Measurements from ENCODE around the gene IQSEC3. TPM values are rescaled to one million over a fixed set of nuclear protein-coding genes. Genes with fewer than 3 reads are reported as not detected.
"Not testable (repeated sequence)": the region's sequence is repeated elsewhere in the genome, so short reads cannot be mapped to it uniquely, and the experiment has no call there.

Gene IQSEC3
- polyA plus RNA-seq, 4 donors = under 0.01 to 1.5 (median 1.4) TPM; not detected in 1

GRCh38 chr12:47699-48226 lies 18.8 kb upstream of the IQSEC3 start:
- not testable (repeated sequence) for H3K27me3 ChIP-seq (ENCODE audit: control insufficient read depth in 3 of 3, insufficient read depth in 3 of 3, low read length in 3 of 3); H3K4me1 ChIP-seq (ENCODE audit: control insufficient read depth in 3 of 3, insufficient read depth in 2 of 3, low read depth in 1 of 3, low read length in 2 of 3); H3K4me3 ChIP-seq (ENCODE audit: low read depth in 1 of 3, low read length in 3 of 3); FAIRE-seq; DNase-seq; H3K9me3 ChIP-seq (ENCODE audit: control insufficient read depth in 2 of 2, insufficient read depth in 1 of 2, low read depth in 1 of 2, low read length in 1 of 2); H3K36me3 ChIP-seq (ENCODE audit: control insufficient read depth in 3 of 3, insufficient read depth in 2 of 3, low read depth in 1 of 3, low read length in 3 of 3); H3K27ac ChIP-seq (ENCODE audit: low read depth in 1 of 3, low read length in 2 of 3)
- WGBS, 3 donors = 64 to 74% (median 72%) methylated on average over 3 of the region's 3 CpGs

- FAIRE-seq; H3K27me3 ChIP-seq (ENCODE audit: control insufficient read depth in 3 of 3, insufficient read depth in 3 of 3, low read length in 3 of 3); H3K9me3 ChIP-seq (ENCODE audit: control insufficient read depth in 2 of 2, insufficient read depth in 1 of 2, low read depth in 1 of 2, low read length in 1 of 2); DNase-seq; H3K4me1 ChIP-seq (ENCODE audit: control insufficient read depth in 3 of 3, insufficient read depth in 2 of 3, low read depth in 1 of 3, low read length in 2 of 3); H3K27ac ChIP-seq (ENCODE audit: low read depth in 1 of 3, low read length in 2 of 3); H3K36me3 ChIP-seq (ENCODE audit: control insufficient read depth in 3 of 3, insufficient read depth in 2 of 3, low read depth in 1 of 3, low read length in 3 of 3); H3K4me3 ChIP-seq (ENCODE audit: low read depth in 1 of 3, low read length in 3 of 3): not testable (repeated sequence)
- 69 to 79% (median 71%) methylated on average over 5 of the region's 5 CpGs for WGBS, 3 donors
These were observed 17.4 kb upstream of the IQSEC3 start for GRCh38 chr12:49149-49548.

- not testable (repeated sequence) for DNase-seq; H3K4me1 ChIP-seq (ENCODE audit: control insufficient read depth in 3 of 3, insufficient read depth in 2 of 3, low read depth in 1 of 3, low read length in 2 of 3); H3K27ac ChIP-seq (ENCODE audit: low read depth in 1 of 3, low read length in 2 of 3); H3K36me3 ChIP-seq (ENCODE audit: control insufficient read depth in 3 of 3, insufficient read depth in 2 of 3, low read depth in 1 of 3, low read length in 3 of 3); H3K9me3 ChIP-seq (ENCODE audit: control insufficient read depth in 2 of 2, insufficient read depth in 1 of 2, low read depth in 1 of 2, low read length in 1 of 2); H3K4me3 ChIP-seq (ENCODE audit: low read depth in 1 of 3, low read length in 3 of 3); FAIRE-seq
- peaks cover 0 to 13% (median 10%) of the 10 kb centered on the region in 3 donors for H3K27me3 ChIP-seq (ENCODE audit: control insufficient read depth in 3 of 3, insufficient read depth in 3 of 3, low read length in 3 of 3)
- 64 to 68% (median 67%) methylated on average over 5 of the region's 5 CpGs for WGBS, 3 donors
These were observed 15.5 kb upstream of the IQSEC3 start for GRCh38 chr12:51087-51486.

DNA sequence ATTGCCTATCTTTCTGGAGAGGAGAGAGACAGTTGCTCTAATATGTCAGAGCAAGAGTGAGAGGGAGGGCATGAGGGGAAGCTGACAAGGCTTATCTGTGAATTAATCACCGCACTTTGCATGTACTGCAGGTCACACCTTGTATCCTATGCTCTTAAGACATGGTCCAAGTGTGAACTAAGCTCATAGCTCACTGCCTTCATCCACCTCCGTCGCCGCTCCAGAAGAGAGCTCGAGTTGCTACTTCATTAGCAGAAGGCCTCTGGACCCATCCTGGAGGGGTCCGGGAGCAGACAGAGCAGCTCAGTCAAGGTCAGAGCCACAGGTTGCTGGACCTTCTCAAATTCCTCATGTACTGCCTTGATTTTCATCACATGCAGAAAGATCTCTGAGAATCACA lies 14.6 kb upstream of the IQSEC3 start:
- H3K36me3 ChIP-seq (ENCODE audit: control insufficient read depth in 3 of 3, insufficient read depth in 2 of 3, low read depth in 1 of 3, low read length in 3 of 3); FAIRE-seq; H3K9me3 ChIP-seq (ENCODE audit: control insufficient read depth in 2 of 2, insufficient read depth in 1 of 2, low read depth in 1 of 2, low read length in 1 of 2); H3K4me3 ChIP-seq (ENCODE audit: low read depth in 1 of 3, low read length in 3 of 3); H3K4me1 ChIP-seq (ENCODE audit: control insufficient read depth in 3 of 3, insufficient read depth in 2 of 3, low read depth in 1 of 3, low read length in 2 of 3); DNase-seq; H3K27ac ChIP-seq (ENCODE audit: low read depth in 1 of 3, low read length in 2 of 3): not testable (repeated sequence)
- WGBS, 3 donors = 69 to 72% (median 71%) methylated on average over 6 of the region's 6 CpGs
- H3K27me3 ChIP-seq (ENCODE audit: control insufficient read depth in 3 of 3, insufficient read depth in 3 of 3, low read length in 3 of 3) = peaks cover 0 to 14% (median 13%) of the 10 kb centered on the region in 3 donors

DNA sequence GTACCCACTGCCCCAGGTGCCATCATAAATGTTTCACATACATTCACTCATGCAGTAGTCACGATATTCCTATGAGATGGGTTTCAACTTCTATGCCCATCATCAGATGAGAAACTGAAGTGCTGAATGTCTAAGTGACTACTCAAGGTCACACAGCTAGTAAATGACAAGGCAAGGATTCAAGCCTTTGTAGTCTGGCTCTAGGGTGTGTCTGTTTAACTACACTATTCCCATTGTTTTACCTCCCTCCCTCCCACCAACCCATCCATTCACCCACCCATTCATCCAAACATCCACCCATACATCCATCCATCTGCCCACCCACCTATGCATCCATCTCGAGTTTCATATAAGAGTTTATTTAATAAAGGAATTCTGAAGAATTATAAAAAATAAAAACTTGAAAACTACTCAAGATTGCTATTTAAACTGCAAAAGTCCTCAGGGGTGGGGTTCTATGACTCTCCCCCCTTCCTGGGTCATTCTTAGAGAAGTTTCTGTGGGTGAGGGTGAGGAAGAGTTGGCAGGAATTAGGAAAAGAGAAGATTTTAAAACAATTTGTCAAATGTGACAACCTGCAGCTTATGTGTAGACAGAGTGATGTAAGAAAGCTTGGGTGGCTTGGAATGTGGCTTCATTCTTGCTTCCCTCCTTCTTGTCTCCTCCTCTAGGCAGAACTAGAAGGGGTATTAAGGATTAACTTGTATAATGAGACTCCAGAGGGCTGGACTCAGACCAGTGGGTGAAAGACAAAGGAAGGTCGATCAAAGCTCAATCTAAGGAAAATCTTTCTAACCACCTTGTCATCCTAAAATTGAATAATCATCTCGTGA lies 13.4 kb upstream of the IQSEC3 start:
- DNase-seq; FAIRE-seq; H3K36me3 ChIP-seq (ENCODE audit: control insufficient read depth in 3 of 3, insufficient read depth in 2 of 3, low read depth in 1 of 3, low read length in 3 of 3); H3K4me1 ChIP-seq (ENCODE audit: control insufficient read depth in 3 of 3, insufficient read depth in 2 of 3, low read depth in 1 of 3, low read length in 2 of 3); H3K27ac ChIP-seq (ENCODE audit: low read depth in 1 of 3, low read length in 2 of 3); H3K4me3 ChIP-seq (ENCODE audit: low read depth in 1 of 3, low read length in 3 of 3); H3K9me3 ChIP-seq (ENCODE audit: control insufficient read depth in 2 of 2, insufficient read depth in 1 of 2, low read depth in 1 of 2, low read length in 1 of 2): not testable (repeated sequence)
- peaks cover 0 to 18% (median 13%) of the 10 kb centered on the region in 3 donors for H3K27me3 ChIP-seq (ENCODE audit: control insufficient read depth in 3 of 3, insufficient read depth in 3 of 3, low read length in 3 of 3)
- 51 to 60% (median 57%) methylated on average over 3 to 4 of the region's 4 CpGs for WGBS, 3 donors

DNA sequence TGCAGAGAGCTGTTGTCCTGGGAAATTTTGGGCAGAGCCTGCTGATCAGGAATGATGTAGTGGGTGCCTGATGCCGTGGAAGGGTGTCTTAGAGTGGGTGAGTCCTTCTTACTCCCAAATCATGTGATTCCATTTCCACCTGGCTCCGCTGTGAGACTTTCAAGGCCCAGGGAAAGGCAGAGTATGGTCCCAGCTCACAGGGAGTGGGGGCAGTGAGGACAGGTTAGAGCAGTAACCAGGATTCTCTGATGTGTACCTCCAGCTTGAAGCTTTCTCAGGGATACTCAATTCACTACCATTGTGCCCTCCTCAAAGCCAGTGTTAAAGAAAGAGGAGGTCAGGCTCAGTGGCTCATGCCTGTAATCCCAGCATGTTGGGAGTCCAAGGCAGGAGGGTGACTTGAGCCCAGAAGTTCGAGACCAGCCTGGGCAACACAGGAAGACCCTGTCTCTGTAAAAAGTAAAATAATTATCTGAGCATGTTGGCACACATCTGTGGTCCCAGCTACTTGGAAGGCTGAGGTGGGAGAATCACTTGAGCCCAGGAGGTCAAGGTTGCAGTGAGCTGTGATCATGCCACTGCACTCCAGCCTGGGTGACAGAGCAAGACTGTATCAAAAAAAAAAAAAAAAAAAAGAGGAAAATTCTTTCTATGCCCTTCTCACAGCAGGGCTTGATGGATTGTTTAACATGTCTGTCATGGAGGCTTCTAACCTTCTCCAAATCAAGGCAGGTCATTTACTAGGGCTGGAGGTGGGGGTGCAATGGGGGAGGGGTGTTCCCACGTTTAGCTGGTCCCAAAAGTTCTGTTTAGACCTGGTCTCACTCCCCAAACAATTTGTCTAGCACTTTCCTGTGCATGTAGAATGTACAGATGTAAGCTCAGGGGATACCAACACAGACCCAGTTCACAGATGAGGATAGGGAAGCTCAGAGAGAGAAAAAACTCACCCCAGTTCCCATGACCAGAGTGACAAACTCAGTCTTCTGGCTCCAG lies 12.5 kb upstream of the IQSEC3 start:
- Histone ChIP-seq H3K4me1 (ENCODE audit: control insufficient read depth in 3 of 3, insufficient read depth in 2 of 3, low read depth in 1 of 3, low read length in 2 of 3) (no peaks in the 10 kb centered on the region), H3K27ac (ENCODE audit: low read depth in 1 of 3, low read length in 2 of 3) (no peak overlapping the region), H3K9me3 (ENCODE audit: control insufficient read depth in 2 of 2, insufficient read depth in 1 of 2, low read depth in 1 of 2, low read length in 1 of 2) (no peaks in the 10 kb centered on the region), H3K27me3 (ENCODE audit: control insufficient read depth in 3 of 3, insufficient read depth in 3 of 3, low read length in 3 of 3) (peaks cover 0 to 18% (median 13%) of the 10 kb centered on the region in 3 donors), H3K36me3 (ENCODE audit: control insufficient read depth in 3 of 3, insufficient read depth in 2 of 3, low read depth in 1 of 3, low read length in 3 of 3) (no peaks in the 10 kb centered on the region), H3K4me3 (ENCODE audit: low read depth in 1 of 3, low read length in 3 of 3) (no peak overlapping the region)
- DNase-seq = no peak
- WGBS, 3 donors = 22 to 32% (median 23%) methylated on average over 4 of the region's 4 CpGs
- no peak for FAIRE-seq

GRCh38 chr12:54750-55535 lies 11.6 kb upstream of the IQSEC3 start:
- FAIRE-seq (no peak), DNase-seq (no peak)
- Histone ChIP-seq H3K9me3 (ENCODE audit: control insufficient read depth in 2 of 2, insufficient read depth in 1 of 2, low read depth in 1 of 2, low read length in 1 of 2) (no peaks in the 10 kb centered on the region), H3K4me1 (ENCODE audit: control insufficient read depth in 3 of 3, insufficient read depth in 2 of 3, low read depth in 1 of 3, low read length in 2 of 3) (no peaks in the 10 kb centered on the region), H3K27me3 (ENCODE audit: control insufficient read depth in 3 of 3, insufficient read depth in 3 of 3, low read length in 3 of 3) (peaks cover 0 to 18% (median 13%) of the 10 kb centered on the region in 3 donors), H3K36me3 (ENCODE audit: control insufficient read depth in 3 of 3, insufficient read depth in 2 of 3, low read depth in 1 of 3, low read length in 3 of 3) (no peaks in the 10 kb centered on the region), H3K4me3 (ENCODE audit: low read depth in 1 of 3, low read length in 3 of 3) (no peak overlapping the region), H3K27ac (ENCODE audit: low read depth in 1 of 3, low read length in 2 of 3) (no peak overlapping the region)
- WGBS, 3 donors = 60 to 67% (median 66%) methylated on average over 13 of the region's 13 CpGs
